Measurements from ENCODE around the gene SLC12A5. TPM values are rescaled to one million over a fixed set of nuclear protein-coding genes. Genes with fewer than 3 reads are reported as not detected.

SLC12A5 gene
- polyA plus RNA-seq, 3 donors = not detected

DNA sequence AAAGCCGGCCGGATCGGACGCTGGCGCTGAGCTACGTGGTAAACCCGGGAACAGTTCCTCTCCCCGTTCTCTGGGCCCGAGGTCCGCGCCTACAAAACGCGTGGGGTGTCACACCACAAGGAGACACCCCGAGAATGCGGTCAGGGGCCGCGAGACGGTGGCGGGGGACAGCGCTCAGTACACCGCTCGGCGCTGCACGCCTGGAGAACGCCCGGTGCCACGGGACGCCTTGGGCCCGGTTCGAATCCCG is 60.1 kb downstream of the SLC12A5 start:
- no peaks in the 10 kb centered on the region for H3K27me3 Mint-ChIP-seq (ENCODE audit: low read depth in 3 of 3)
- H4K20me1 ChIP-seq (ENCODE audit: insufficient read depth, low read length) = peaks cover 53% of the 10 kb centered on the region
- peaks cover 50% of the 10 kb centered on the region for H3K4me1 Mint-ChIP-seq

DNA sequence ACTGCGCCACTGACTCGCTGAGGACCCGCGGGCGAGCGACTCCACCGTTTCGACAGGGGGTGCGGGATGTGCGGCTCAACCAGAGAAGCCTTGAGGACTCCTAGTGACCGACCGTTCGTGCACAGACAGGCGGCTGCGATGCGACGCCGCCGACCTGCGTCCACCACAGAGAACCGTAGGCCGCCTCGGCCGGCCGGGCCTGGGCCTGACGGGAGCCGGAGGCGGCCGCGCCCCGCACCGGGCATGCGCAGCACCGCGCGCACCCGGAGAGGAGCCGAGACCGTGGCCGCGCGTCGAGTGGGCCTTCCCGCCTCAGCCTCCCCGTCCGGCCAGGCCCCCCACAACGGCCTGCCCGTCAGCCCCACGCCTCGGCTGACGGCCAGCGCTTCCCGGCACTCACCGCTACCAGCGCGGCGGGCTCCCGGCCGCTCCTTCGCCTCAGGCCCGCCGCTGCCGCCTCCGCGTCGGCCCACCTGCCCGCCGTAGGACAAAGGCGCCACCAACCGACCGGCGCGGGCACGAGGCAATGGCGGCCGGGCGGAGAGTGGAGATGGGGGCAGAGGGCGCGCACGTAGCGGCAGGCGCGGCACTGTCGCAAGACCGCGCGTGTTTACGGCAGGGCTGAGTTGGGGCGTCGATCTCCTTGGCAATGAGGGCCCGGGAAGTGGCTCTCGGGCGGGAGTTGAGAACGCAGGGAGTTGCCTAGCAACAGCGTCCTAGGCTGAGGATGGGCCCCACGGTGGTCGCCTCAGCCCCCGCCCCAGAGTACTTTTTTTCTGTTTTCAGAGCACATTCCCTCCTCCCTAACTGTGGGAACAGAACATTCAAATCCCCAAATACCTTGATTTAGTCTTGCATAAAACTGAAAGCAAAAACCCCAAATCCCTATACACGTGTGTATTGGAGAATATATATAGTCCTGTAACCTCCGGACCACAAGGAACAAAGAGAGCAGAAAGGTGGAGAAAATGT is 60.7 kb downstream of the SLC12A5 start, which contains the start of gene NCOA5:
Gene NCOA5, minus strand, starts transcription at position 546 of the 972 bp plus-strand sequence. CDS start 10,538 bp downstream, outside the sequence.
- Mint-ChIP-seq H3K4me1 (peaks cover 44% of the 10 kb centered on the region), H3K27ac (peak within 1 kb of the TSS; percentile 85 to 97 (median 93))
- H3K79me2 ChIP-seq (ENCODE audit: insufficient read depth, low read length) = peaks cover 47% of the 10 kb centered on the region

More for the DNA sequence above, 60.1 kb downstream of the SLC12A5 start:
- Histone ChIP-seq H3K4me1 (ENCODE audit: control insufficient read depth in 1 of 2, insufficient read depth in 2 of 2, low read length in 2 of 2) (peaks cover 27 to 50% of the 10 kb centered on the region in 2 donors), H3K27me3 (ENCODE audit: control insufficient read depth in 2 of 2, insufficient read depth in 2 of 2, low read length in 2 of 2) (no peaks in the 10 kb centered on the region), H2AFZ (ENCODE audit: insufficient read depth, low read depth, low read length, poor library complexity, severe bottlenecking) (peak overlapping the region; percentile 91), H3K79me2 (ENCODE audit: insufficient read depth, low read length) (peaks cover 53% of the 10 kb centered on the region), H3K9ac (ENCODE audit: insufficient read depth, low read length, poor library complexity, severe bottlenecking) (peak overlapping the region; percentile 92), H3K36me3 (replicated peaks in 1 of 2; ENCODE audit: control insufficient read depth in 1 of 2, insufficient read depth in 2 of 2, low read length in 2 of 2) (no peaks in the 10 kb centered on the region), H3K4me2 (replicated peaks; ENCODE audit: extremely low read depth, low read length, poor library complexity, severe bottlenecking) (peak overlapping the region; percentile 96), H3K9me3 (replicated peaks in 1 of 2; ENCODE audit: control insufficient read depth in 1 of 2, insufficient read depth in 1 of 2, low read length in 2 of 2) (peaks cover 0 to 3% of the 10 kb centered on the region in 2 donors), H3K4me3 (replicated peaks in 1 of 3; ENCODE audit: low read depth in 2 of 3, low read length in 3 of 3) (peak overlapping the region; percentile 51 to 88 (median 75)), H3K27ac (ENCODE audit: low read depth in 1 of 2, low read length in 2 of 2) (peak overlapping the region; percentile 58 to 92)
- intact Hi-C loops (cut with micrococcal nuclease) = loop anchor here (5.0 to 10.0 kb wide), 3 partner anchors 77 to 117 kb away; partner anchors contain the start of gene ZNF335 (in 1 of the 2)
- TF ChIP-seq, protein P1, sequence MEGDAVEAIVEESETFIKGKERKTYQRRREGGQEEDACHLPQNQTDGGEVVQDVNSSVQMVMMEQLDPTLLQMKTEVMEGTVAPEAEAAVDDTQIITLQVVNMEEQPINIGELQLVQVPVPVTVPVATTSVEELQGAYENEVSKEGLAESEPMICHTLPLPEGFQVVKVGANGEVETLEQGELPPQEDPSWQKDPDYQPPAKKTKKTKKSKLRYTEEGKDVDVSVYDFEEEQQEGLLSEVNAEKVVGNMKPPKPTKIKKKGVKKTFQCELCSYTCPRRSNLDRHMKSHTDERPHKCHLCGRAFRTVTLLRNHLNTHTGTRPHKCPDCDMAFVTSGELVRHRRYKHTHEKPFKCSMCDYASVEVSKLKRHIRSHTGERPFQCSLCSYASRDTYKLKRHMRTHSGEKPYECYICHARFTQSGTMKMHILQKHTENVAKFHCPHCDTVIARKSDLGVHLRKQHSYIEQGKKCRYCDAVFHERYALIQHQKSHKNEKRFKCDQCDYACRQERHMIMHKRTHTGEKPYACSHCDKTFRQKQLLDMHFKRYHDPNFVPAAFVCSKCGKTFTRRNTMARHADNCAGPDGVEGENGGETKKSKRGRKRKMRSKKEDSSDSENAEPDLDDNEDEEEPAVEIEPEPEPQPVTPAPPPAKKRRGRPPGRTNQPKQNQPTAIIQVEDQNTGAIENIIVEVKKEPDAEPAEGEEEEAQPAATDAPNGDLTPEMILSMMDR (IDR thresholded peaks at IDR 0.05) = no peak
- Mint-ChIP-seq H3K27ac (peak overlapping the region; percentile 85 to 97 (median 93)), H3K36me3 (peaks cover 5 to 6% of the 10 kb centered on the region in 2 donors), H3K9me3 (peaks cover 0 to 8% (median 1%) of the 10 kb centered on the region in 7 donors), H3K4me3 (peak overlapping the region; percentile 85 to 94)
- peak; percentile 34 to 43 (median 36) for DNase-seq
- WGBS (ENCODE audit: insufficient coverage) = 0% methylated on average over 31 of the region's 31 CpGs

More for the DNA sequence above, 60.7 kb downstream of the SLC12A5 start, which contains the start of gene NCOA5:
- H3K4me1 ChIP-seq (ENCODE audit: control insufficient read depth in 1 of 2, insufficient read depth in 2 of 2, low read length in 2 of 2) = peaks cover 25 to 46% of the 10 kb centered on the region in 2 donors
- H2AFZ ChIP-seq (ENCODE audit: insufficient read depth, low read depth, low read length, poor library complexity, severe bottlenecking) = peak within 1 kb of the TSS; percentile 91
- Mint-ChIP-seq H3K27me3 (ENCODE audit: low read depth in 3 of 3) (no peaks in the 10 kb centered on the region), H3K9me3 (peaks cover 0 to 8% (median 1%) of the 10 kb centered on the region in 7 donors), H3K4me3 (peak within 1 kb of the TSS; percentile 85 to 94), H3K36me3 (peaks cover 5 to 6% of the 10 kb centered on the region in 2 donors)
- H3K27me3 ChIP-seq (ENCODE audit: control insufficient read depth in 2 of 2, insufficient read depth in 2 of 2, low read length in 2 of 2) = no peaks in the 10 kb centered on the region
- intact Hi-C loops (cut with micrococcal nuclease) = loop anchor here (5.0 to 10.0 kb wide), 4 partner anchors 77 to 295 kb away; partner anchors contain the start of genes DNTTIP1 (in 1 of the 2), WFDC3 (in 1 of the 2) and ZNF335 (in 1 of the 2)
- H3K36me3 ChIP-seq (replicated peaks in 1 of 2; ENCODE audit: control insufficient read depth in 1 of 2, insufficient read depth in 2 of 2, low read length in 2 of 2) = no peaks in the 10 kb centered on the region
- peak within 1 kb of the TSS; percentile 58 to 92 for H3K27ac ChIP-seq (ENCODE audit: low read depth in 1 of 2, low read length in 2 of 2)
- TF ChIP-seq, protein P1 (IDR thresholded peaks at IDR 0.05) = no peak
- H4K20me1 ChIP-seq (ENCODE audit: insufficient read depth, low read length) = peaks cover 47% of the 10 kb centered on the region
- DNase-seq = peak; percentile 90 to 94 (median 92)
- H3K9ac ChIP-seq (ENCODE audit: insufficient read depth, low read length, poor library complexity, severe bottlenecking) = peak within 1 kb of the TSS; percentile 92
- H3K4me2 ChIP-seq (replicated peaks; ENCODE audit: extremely low read depth, low read length, poor library complexity, severe bottlenecking) = peak within 1 kb of the TSS; percentile 96
- peak within 1 kb of the TSS; percentile 51 to 88 (median 75) for H3K4me3 ChIP-seq (replicated peaks in 1 of 3; ENCODE audit: low read depth in 2 of 3, low read length in 3 of 3)
- under 1% methylated on average over 97 of the region's 100 CpGs for WGBS (ENCODE audit: insufficient coverage)
- peaks cover 0 to 3% of the 10 kb centered on the region in 2 donors for H3K9me3 ChIP-seq (replicated peaks in 1 of 2; ENCODE audit: control insufficient read depth in 1 of 2, insufficient read depth in 1 of 2, low read length in 2 of 2)

Measured in CD14-positive monocyte (primary cell).